NCI-H1105 (cell line): ENCODE measurements around the gene ABCA6.

Experiments
- DNase-seq: peaks from one replicate; lab custom pipeline; 2025; lab: John Stamatoyannopoulos, UW

Gene ABCA6

GRCh38 chr17:69048634-69049033, 93.1 kb downstream of the ABCA6 start:
- DNase-seq, result no peak

GRCh38 chr17:69047368-69048263, 94.1 kb downstream of the ABCA6 start:
- no peak for DNase-seq

- no peak for DNase-seq
These were observed 95.4 kb downstream of the ABCA6 start for GRCh38 chr17:69046121-69046807.

- DNase-seq, result no peak
These were observed 96.0 kb downstream of the ABCA6 start for GRCh38 chr17:69045646-69046045.

- DNase-seq, result no peak
These were observed 97.3 kb downstream of the ABCA6 start for GRCh38 chr17:69044371-69044770.

GRCh38 chr17:69043098-69043734, 98.5 kb downstream of the ABCA6 start:
- DNase-seq, result no peak

- no peak for DNase-seq
These were observed 99.4 kb downstream of the ABCA6 start for GRCh38 chr17:69042308-69042707.

- no peak for DNase-seq
These were observed 109.9 kb downstream of the ABCA6 start for GRCh38 chr17:69031839-69032238.

- DNase-seq, result no peak
These were observed 111.5 kb downstream of the ABCA6 start for GRCh38 chr17:69030169-69030568.
